Activated T-cell treated with anti-CD3 and anti-CD28 coated beads for 48 hours (primary cell): ENCODE results near the gene IL21R.
A peak's percentile ranks its signal among the peaks of the same experiment; 100 is the strongest.
"Not testable (repeated sequence)": the region's sequence is repeated elsewhere in the genome, so short reads cannot be mapped to it uniquely, and the experiment has no call there.

ENCODE experiments used
- DNase-seq: peaks from one replicate; pipeline ENCODE4 v3.0.0-alpha.2; 2020; ENCODE audit warnings: low read depth

IL21R gene

DNA sequence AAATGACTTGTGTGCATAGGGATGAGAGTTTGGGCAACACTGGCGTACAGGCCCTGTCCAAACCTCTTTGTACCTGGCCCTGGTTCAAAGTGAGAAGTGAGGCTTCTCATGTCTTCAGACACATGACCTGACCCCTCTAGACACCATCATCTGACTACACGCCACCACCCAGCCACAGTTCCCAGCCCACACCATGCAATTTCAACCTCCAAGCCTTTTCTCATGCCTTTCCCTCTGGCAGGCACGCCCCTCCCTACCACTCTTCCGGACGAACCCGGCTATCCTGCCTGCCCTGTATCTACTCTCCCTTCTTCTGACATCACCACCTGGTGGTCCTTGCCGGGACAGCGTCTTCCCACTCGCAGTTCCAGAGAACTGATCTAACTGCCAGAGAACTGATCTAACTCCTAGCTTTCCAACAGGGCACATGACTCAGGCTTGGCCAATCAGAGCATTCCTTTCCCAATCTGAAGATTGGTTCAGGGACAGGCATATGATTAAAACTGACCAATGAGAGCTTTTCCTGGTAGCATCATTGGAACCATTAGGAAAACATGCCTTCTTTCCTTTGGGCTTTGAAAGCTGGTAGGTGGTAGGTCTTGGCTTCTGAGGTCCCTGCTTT, 27.1 kb upstream of the IL21R start:
- DNase-seq, result peak; percentile 61

DNA sequence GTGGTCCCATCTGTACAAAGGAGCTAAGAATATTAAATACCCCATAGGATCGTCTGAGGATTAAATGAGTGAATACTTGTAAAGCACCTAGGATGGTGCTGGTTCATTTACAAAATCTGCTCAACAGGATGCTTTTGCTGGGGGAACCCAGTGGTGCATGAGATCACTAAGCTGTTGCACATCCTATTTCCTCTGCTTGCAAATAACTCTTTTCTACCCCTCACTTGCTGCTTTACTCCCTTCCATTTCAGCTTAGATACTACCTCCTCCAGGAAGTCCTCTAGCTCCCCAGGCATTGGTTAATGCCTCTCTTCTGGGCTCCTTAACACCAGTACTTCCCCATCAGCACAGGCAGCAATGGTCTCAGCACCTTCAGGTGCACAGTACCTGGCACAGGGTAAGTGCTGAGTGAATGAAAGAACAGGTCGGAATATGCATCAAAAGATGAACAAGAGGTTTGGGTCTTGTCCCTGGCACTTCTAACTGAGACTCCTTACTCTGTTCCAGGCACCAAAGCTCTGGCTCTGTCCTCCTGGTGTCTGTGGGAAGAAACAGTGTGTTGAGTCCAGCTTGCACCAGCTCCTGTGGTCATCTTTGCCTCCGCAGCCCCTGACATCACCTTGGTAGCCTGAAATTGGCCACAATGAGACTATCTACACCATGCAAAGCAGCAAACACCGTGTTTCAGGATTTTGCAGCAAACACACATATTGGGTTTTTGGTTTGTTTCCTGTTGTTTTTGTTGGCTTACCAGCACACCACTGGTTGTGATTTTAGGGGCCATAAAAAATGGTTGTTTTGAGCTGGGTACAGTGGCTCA, 24.1 kb upstream of the IL21R start:
- DNase-seq, result no peak

DNA sequence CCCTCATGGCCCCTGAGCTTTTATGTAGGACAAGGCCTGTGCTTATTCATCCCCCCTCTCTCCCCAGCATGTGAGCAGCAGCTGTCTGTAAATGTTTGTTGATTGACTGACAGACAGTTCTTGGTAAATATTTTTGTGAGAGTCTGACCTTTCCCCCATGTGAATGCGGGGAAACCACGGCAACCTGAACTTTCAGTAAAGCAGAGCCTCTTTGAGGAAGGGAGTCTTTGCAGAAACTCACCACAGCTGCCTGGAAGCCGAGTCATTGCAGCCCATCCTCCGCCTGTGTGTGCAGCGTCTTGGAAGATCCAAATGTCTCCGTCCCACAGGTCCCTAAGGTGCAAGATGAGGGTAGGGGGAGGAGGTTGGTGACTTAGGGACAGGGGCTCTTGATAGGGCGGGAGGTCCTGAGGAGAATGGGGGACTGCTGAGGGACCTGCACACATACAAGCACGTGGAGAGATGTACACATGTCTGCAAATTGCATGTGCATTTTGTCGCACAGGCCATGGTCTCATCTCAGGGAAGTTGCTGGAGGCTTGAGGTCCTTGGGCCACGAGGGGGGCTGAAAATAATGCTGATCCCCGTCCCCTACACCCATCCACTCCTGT, 23.0 kb upstream of the IL21R start:
- no peak for DNase-seq

DNA sequence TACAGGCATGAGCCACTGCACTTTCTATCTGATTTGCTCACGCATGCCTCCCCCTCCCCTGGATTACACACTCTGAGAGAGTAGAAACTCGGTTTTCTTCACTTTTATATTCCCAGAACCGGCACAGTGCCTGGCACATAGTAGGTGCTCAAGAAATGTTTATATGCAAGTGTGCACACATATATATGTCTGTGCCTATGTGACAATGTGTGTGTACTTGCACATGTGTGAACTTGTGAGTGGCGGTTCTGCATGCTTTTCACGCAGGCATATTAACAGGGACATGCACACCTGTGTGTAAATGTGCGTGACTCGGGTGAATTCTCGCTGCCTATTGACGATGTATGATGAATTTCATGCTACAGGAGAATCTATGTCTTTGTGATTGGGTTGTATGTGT, 22.1 kb upstream of the IL21R start:
- DNase-seq, result no peak

DNA sequence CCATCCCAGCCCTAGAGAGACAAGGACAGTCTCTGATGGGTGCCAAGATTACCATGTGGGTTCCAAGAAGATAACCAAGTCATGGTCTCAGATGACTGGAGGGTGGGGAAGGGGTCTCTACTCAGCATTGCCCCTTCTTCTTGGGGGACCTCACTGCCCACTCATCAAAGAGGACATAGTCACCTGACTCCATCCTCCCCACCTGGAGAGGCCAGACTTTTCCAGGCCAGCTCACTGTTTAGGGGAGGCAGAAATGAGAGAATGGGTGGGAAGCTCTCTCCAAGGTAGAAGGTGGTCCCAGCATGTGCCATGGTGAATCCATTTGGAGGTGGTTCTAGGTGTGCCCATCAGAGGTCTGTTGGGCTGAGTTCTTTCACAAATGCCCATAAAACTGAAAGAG, 20.7 kb upstream of the IL21R start:
- no peak for DNase-seq

DNA sequence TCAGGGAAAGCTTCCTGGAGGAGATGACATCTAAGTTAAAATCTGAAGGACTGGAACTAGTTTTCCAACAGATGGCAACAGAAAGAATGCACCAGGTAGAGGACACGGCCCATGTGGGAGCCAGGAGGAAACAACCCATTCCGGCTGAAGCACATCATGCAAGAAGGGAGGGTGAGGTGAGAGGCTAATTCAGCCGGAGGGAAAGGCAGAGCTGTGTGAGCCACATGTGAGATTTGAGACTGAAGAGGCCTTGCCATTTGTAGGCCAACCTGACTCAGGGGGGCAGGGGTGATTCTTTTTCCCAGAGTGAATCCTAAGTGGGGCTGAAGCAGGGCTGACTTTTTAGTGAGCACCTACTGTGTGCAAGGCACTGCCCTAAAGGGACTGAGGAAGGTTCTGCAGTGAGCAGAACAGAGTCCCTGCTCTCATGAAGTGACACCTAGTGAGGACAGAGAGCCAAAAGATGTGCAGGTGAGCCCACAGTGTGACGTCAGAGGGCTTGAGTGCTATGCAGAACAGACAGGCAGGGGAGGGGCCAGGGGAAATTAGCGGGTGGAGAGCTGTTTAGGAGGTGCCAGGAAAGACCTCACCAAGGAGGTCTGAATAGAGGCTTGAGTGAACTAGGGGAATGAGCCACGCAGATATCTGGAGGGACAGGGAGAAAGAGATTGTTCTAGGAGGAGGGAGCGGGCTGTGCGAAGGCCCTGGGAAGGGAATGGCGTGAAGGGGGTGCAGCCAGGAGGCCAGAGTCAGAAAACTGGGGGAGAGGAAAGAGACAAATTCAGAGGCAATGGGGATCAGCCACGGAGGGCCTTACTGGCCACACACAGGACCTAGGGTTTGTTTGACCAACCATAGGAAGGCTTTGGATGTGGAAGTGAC, 19.8 kb upstream of the IL21R start:
- DNase-seq, result no peak

DNA sequence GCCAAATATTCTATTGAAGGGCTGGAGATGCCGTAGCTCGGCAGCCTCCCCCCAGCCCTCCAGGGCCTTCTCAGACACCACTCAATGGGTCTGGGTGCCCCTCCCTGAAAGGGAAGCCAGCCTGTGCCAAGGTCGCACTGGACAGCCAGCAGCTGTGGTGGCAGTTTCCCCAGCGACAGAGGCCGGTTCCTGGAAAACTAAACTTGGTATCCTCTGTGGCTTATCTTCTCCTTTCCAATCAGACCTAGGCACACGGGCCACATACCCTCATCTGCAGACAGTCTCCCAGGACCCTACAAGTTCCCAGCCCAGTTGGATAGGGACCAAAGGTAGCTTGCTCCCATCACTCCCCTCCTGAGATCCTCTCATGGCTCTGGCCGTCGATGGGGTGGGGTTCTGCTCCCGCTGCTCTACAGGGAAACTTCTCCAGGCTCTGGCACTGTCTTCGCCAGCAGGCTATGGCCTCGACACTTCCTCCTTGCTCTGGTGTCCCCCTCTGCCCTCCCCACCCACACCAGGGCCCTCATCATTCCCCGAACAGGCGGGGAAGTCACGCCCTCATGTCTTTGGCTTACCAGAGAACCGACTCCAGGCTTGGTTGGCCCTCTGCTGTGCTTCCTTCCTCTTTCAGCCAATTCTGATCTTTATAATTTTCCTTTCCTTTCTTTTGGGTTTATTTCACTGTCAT, 18.3 kb upstream of the IL21R start:
- no peak for DNase-seq

DNA sequence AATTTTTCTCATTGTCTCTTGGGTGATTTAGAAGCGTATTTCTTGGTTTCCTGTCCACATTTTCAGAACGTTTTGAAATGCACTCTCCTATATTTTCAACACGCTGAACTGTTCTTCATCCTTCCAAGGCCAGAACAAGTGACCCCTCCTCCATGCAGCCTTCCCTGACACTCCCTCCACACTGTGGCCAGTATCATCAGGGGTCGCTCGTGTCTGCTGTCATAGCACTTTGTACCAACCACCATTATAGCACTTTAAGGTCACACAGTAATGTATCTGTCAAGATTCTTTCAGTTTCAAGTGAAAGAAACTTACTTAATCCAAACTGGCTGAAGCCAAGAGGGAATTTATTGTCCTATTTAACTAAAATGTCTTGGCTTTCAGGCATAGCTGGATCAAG, 17.5 kb upstream of the IL21R start:
- DNase-seq, result no peak

DNA sequence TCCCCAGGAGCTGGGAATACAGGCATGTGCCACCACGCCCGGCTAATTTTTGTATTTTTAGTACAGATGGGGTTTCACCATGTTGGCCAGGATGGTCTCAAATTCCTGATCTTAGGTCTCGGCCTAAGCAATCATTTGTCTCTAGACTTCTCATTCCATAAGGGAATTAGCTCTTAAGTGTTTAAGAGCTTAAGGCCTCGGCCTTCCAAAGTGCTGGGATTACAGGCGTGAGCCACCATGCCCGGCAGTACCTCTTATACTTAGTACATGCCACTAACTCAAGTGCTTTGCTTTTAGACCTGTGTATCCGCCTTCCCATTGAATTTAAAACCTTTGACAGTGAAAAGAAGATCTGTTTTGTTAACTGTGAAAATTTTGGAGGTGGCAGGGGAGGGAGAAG, 16.6 kb upstream of the IL21R start:
- no peak for DNase-seq

DNA sequence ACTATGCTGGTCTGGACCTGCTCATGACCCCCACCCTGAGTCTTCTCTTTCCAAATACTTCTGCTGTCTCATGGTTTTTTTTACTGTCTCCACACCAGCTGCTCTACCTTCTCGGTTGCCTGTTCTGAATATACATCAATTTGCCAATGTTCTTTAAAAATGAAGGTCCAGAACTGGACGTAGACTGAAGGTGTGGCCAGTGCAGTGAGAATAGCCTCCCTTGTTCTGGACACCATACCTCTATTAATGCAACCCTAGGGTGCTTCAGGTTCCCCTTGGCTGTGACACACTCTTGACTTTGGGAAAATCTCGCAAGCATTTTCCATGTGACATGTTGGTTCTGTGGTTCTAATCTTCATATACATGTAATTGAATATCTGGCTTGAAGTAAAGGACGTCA, 15.3 kb upstream of the IL21R start:
- no peak for DNase-seq

DNA sequence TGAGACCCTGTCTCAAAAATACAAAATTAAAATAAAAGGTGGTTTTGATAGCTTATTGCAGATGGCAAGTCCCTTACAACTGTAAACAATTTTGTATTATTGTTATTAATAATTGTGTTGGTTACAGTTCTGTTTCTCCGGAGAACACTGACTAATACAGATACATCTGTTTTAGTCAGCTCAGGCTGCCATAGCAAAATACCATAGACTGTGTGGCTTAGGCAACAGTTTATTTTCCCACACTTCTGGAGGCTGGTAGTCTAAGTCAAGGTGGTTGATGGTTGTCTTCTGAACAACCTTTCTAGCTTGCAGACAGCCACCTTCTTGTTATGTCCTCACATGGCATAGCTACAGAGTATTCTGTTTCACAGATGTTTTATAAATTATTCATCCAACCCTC, 14.2 kb upstream of the IL21R start:
- DNase-seq, result no peak

DNA sequence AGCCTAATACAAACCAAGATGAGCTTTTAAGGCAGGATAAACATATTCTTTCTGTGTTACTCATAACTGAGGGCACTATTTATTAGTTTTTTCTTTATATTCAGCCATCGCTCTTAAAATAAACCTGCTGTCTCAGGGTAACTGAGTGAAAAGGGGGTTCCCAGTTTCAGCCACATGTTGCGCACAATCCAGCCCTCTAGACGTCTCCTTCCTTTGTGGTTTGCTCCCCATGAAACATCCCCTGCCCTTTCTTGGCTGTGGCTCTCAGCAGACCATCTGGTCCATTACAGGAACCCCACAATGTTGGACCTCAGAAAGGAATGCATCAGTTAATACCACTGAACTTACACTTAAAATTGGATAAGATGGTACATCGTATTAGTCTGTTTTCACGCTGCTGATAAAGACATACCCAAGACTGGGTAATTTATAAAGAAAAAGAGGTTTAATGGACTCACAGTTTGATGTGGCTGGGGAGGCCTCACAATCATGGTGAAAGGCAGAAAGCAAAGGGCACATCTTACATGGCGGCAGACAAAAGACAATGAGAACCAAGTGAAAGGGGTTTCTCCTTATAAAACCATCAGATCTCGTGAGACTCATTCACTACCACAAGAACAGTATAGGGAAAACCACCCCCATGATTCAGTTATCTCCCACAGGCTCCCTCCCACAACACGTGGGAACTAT, 12.6 kb upstream of the IL21R start:
- DNase-seq, result no peak

DNA sequence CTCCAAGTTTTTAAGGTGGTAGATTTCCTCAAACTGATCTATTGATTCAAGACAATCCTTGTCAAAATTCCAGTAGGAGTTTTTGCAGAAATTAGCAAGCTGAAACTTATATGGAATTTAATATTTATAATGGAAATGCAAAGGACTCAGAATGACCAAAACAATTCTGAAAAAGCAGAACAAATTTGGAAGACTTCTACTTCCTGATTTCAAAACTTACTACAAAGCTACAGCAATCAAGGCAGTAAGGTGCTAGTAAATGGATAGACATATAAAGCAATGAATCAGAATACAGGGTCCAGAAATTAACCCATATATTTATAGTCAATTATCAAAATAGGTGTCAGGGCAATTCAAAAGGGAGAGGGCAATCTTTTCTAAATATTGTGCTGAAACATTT, 11.8 kb upstream of the IL21R start:
- no peak for DNase-seq

DNA sequence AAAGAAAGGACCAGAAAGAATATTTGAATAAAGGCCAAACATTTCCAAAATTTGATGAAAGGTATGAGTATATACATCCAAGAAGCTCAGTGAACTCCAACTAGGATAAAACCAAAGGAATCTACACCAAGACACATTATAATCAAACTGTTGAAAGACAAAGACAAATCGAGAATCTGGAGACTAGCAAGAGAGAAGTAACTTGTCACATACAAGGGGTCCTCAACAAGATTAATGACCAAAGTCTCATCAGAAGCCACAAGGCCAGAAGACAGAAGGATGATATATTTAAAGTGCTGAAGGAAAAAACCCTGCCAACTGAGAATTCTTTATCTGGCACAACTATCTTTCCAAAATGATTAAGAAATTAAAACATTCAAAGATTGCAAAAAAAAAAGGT, 9.3 kb upstream of the IL21R start:
- DNase-seq, result no peak

DNA sequence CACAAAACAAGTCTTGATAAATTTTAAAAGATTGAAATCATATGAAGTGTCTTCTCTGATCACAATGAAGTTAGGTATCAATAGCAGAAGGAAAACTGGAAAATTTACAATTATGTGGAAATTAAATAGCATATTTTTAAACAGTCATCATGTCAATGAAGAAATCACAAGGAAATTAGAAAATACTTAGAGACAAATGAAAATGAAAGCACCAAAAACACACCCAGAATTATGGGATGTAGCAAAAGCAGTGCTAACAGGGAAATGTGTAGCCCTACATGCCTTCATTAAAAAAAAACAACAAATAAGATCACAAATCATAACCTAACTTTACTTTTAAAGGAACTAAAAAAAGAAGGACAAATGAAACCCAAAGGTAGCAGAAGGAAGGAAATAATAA, 7.5 kb upstream of the IL21R start:
- no peak for DNase-seq

DNA sequence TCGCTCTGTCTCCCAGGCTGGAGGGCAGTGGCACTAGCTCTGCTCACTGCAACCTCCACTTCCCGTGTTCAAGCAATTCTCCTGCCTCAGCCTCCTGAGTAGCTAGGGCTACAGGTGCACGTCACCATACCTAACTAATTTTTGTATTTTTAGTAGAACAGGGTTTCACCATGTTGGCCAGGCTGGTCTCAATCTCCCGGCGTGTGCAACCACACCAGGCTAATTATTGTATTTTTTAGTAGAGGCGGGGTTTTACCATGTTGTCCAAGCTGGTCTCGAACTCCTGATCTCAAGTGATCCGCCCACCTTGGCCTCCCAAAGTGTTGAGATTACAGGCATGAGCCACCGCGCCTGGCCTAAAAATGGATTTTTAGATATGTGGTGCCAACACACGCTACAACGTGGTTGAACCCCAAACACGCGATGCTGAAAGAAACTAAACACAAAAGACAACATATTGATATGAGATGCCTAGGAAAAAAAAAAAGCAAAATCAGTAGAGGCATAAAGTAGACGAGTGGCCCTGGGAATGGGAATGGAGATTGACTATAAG, 3.6 kb upstream of the IL21R start:
- DNase-seq, result not testable (repeated sequence)

DNA sequence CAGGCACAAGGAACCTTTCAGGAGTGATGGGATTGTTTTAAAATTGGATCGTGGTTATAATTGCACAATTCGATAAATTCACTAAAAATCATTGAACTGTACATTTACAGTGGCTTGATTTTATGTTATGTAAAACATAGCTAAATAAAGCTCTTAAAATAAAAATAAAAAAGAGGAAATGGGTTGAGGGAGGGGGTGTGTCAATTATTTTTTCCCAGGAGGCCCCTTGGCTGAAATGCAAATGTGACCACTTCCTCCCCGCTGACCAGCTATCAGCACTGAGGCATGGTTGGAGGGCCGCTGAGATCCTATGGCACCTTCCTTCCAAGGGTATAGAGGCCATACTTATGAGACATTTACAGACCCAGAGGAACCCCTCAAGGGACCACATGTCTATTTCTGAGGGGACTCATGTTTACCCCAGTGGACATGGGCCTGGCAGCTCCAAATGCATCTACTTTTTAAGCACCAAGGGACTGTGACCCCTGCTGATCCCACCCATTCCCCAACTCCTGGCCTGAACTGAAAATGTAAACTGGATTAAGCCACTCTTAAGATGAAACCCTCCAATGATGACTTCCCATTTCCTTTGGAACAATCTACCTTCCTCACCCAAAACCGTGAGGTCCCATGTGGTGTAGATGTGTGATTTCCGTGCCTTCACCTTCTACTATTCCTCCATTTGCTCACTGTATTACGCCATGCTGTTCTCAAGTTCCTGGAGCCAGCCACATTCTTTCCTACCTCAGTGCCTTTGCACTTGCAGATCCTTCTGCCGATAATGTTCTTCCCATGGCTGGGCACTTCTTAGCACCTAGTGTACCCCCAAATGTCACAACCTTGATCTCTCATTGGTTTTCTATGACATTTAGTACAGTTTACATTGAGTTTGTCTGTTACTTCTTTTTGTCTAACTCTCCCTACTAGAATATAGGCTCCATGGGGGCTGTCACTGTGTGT, 2.8 kb upstream of the IL21R start:
- no peak for DNase-seq

DNA sequence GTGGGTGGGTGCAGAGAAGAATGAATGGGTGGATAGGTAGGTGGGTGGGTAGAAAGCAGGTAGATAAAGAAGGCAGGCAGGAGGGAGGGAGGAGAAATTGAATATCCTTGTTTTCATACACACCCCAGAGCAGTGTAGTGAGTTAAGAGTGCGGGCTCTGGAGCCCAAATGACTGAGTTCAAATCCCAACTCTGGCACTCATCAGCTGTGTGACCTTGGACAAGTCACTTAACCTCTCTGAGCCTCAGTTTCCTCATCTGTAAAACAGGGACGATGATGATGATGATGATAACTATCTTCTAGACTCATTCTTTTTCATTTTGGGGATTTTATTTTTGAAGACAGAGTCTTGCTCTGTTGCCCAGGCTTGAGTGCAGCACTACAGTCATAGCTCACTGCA, 2.0 kb upstream of the IL21R start:
- no peak for DNase-seq

DNA sequence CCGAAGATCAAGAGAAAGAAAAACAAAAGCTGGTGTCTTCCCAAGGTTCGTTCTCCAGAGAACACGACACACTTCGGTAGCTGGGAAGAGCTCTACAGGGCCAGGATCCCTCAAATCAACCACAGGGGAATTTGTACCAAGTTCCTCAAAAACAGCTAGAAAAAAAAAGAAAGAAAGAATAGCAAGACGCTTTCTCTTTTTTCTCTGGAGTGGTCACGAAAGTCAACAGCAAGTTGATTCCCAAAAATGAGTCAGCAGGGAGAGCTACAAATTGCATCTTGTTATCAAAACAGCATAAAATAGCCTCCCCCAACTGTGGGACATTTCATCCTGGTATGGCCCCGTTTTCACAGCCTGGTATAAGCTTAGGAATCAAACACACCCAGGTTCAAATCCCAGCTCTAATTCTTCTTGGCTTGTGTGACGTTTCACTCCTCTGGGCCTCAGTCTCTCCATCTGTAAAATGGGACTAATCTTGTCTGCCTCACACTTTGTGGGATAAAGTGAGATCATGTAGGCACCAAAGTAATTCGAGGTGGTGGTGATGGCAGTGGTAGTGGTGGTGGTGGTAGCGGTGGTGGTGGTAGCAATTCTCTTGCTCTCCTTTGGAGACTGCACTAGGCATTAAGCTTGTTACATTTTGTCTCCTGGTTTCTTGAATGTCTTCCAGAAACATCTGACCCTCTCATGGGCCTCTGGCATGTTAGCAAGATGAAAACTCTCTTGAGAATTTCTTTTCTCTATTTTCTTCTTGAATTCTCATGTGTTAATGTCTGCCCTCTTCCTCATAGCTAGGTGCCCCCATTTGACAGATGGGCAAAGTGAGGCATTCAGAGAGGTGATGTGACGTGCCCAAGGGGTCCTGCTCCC, 988 bp upstream of the IL21R start:
- no peak for DNase-seq
